ENCODE results near the gene COMTD1.
"Not testable (repeated sequence)": the region's sequence is repeated elsewhere in the genome, so short reads cannot be mapped to it uniquely, and the experiment has no call there.

Gene COMTD1

GRCh38 chr10:75189266-75190096 is 46.3 kb downstream of the COMTD1 start:
- DNase-seq = no peak

GRCh38 chr10:75188522-75188921 is 47.2 kb downstream of the COMTD1 start:
- not testable (repeated sequence) for DNase-seq

- no peak for DNase-seq
Observed at GRCh38 chr10:75187961-75188426, 47.8 kb downstream of the COMTD1 start.

GRCh38 chr10:75186310-75186709 is 49.4 kb downstream of the COMTD1 start:
- no peak for DNase-seq
